ENCODE data around the gene TMEM231. TPM values are rescaled to one million over a fixed set of nuclear protein-coding genes. Genes with fewer than 3 reads are reported as not detected.

Gene TMEM231
- total RNA-seq (1 to 10 TPM; 1.5 to 3.0 (median 2.1) TPM), total RNA-seq (1.6 to 4.2 (median 2.7) reads per million in 29 experiments)
- 2.7 TPM for total RNA-seq (2013)

GRCh38 chr16:75555707-75556430 lies at the start of gene TMEM231:
TMEM231 (minus strand) TSS chr16:75556252; CDS start chr16:75556209, 43 bp downstream.
- Histone ChIP-seq H3K27ac (ENCODE audit: low read length) (peak within 1 kb of the TSS; percentile 66), H3K4me1 (ENCODE audit: control insufficient read depth in 1 of 2, extremely low read depth in 1 of 2, insufficient read depth in 2 of 2, low read length in 2 of 2) (peaks cover 3 to 15% of the 10 kb centered on the region in 2 experiments), H3K27me3 (replicated peaks in 1 of 2; ENCODE audit: control insufficient read depth in 2 of 2, extremely low read depth in 1 of 2, insufficient read depth in 2 of 2, low read length in 1 of 2) (peaks cover 0 to 4% of the 10 kb centered on the region in 2 experiments), H3K9me3 (no peaks in the 10 kb centered on the region), H3K4me3 (ENCODE audit: control insufficient read depth in 1 of 2, extremely low read depth in 1 of 2, low read length in 1 of 2) (peak within 1 kb of the TSS; percentile 61 to 70), H3K36me3 (ENCODE audit: control insufficient read depth in 2 of 2, extremely low read depth in 1 of 2, insufficient read depth in 1 of 2, low read length in 1 of 2) (no peaks in the 10 kb centered on the region)
- POLR2A ChIA-PET = interaction anchor here (0.5 to 1.2 kb wide), 9 partner anchors 9 to 176 kb away, joined by 3 to 10 read pairs (median 4); partner anchors contain the start of genes KARS1 (in 2 of the 2), TERF2IP (in 2 of the 2) and GABARAPL2 (in 1 of the 2)
- DNase-seq = peak; percentile 90 to 98 (median 96)
- under 1% methylated on average over 73 of the region's 75 CpGs for WGBS (ENCODE audit: insufficient coverage)
- no peaks in the 10 kb centered on the region for H3K9me3 Mint-ChIP-seq
- peak within 1 kb of the TSS; percentile 83 to 89 (median 88) for H3K4me3 Mint-ChIP-seq
- peak; percentile 96 to 98 (median 97) for ATAC-seq (replicated peaks in 1 of 4)
- H3K27ac Mint-ChIP-seq = peak within 1 kb of the TSS; percentile 87 to 89
- peaks cover 3 to 12% of the 10 kb centered on the region in 2 donors for H3K27me3 Mint-ChIP-seq
- CTCF ChIA-PET = interaction anchor here (0.6 to 1.9 kb wide), 10 partner anchors 9 to 122 kb away, joined by 3 to 22 read pairs (median 5); partner anchors contain the start of gene GABARAPL2 (in 1 of the 2)
- no peaks in the 10 kb centered on the region for H3K36me3 Mint-ChIP-seq
- peaks cover 8 to 12% (median 12%) of the 10 kb centered on the region in 3 donors for H3K4me1 Mint-ChIP-seq

GRCh38 chr16:75603241-75603640 lies 47.2 kb upstream of the TMEM231 start:
- H3K36me3 ChIP-seq (ENCODE audit: control insufficient read depth in 2 of 2, extremely low read depth in 1 of 2, insufficient read depth in 1 of 2, low read length in 1 of 2) = peaks cover 24 to 66% of the 10 kb centered on the region in 2 donors
- Mint-ChIP-seq H3K4me3 (no peak overlapping the region), H3K27me3 (no peaks in the 10 kb centered on the region), H3K36me3 (peaks cover 58% of the 10 kb centered on the region), H3K27ac (no peak overlapping the region), H3K4me1 (peaks cover 0 to 5% (median 2%) of the 10 kb centered on the region in 3 donors), H3K9me3 (peaks cover 0 to 10% (median 6%) of the 10 kb centered on the region in 3 donors)
- POLR2A ChIA-PET = no interaction called here
- 88% methylated on average over 3 of the region's 4 CpGs for WGBS (ENCODE audit: insufficient coverage)
- CTCF ChIA-PET = no interaction called here
- H3K4me3 ChIP-seq (ENCODE audit: control insufficient read depth in 1 of 2, extremely low read depth in 1 of 2, low read length in 1 of 2) = no peak overlapping the region
- no peaks in the 10 kb centered on the region for H3K4me1 ChIP-seq (ENCODE audit: control insufficient read depth in 1 of 2, extremely low read depth in 1 of 2, insufficient read depth in 2 of 2, low read length in 2 of 2)
- H3K27ac ChIP-seq (ENCODE audit: low read length) = no peak overlapping the region
- peaks cover 2% of the 10 kb centered on the region for H3K9me3 ChIP-seq
- no peaks in the 10 kb centered on the region for H3K27me3 ChIP-seq (replicated peaks in 1 of 2; ENCODE audit: control insufficient read depth in 2 of 2, extremely low read depth in 1 of 2, insufficient read depth in 2 of 2, low read length in 1 of 2)
- ATAC-seq (replicated peaks in 1 of 4) = no peak
- DNase-seq = no peak

GRCh38 chr16:75599452-75600277 lies 43.6 kb upstream of the TMEM231 start:
- POLR2A ChIA-PET = no interaction called here

GRCh38 chr16:75593825-75594820 lies 38.1 kb upstream of the TMEM231 start:
- H3K9me3 Mint-ChIP-seq = peaks cover 0 to 5% (median 5%) of the 10 kb centered on the region in 3 donors
- no peak overlapping the region for H3K4me3 ChIP-seq (ENCODE audit: control insufficient read depth in 1 of 2, extremely low read depth in 1 of 2, low read length in 1 of 2)
- ChIA-PET CTCF (interaction anchor here in 1 of 2 donors (0.7 kb wide), 1 partner anchor 76 kb away, joined by 3 read pairs; no protein-coding TSS in a partner anchor), POLR2A (no interaction called here)
- WGBS (ENCODE audit: insufficient coverage) = 83% methylated on average over 9 of the region's 17 CpGs
- DNase-seq = no peak
- H3K4me1 Mint-ChIP-seq = peaks cover 7% of the 10 kb centered on the region in 3 donors
- no peaks in the 10 kb centered on the region for H3K9me3 ChIP-seq
- no peaks in the 10 kb centered on the region for H3K27me3 Mint-ChIP-seq
- peaks cover 33% of the 10 kb centered on the region for H3K36me3 Mint-ChIP-seq
- H3K27ac ChIP-seq (ENCODE audit: low read length) = no peak overlapping the region
- H3K4me3 Mint-ChIP-seq = no peak overlapping the region
- no peak for ATAC-seq (replicated peaks in 1 of 4)
- no peaks in the 10 kb centered on the region for H3K4me1 ChIP-seq (ENCODE audit: control insufficient read depth in 1 of 2, extremely low read depth in 1 of 2, insufficient read depth in 2 of 2, low read length in 2 of 2)
- peaks cover 9 to 18% of the 10 kb centered on the region in 2 donors for H3K36me3 ChIP-seq (ENCODE audit: control insufficient read depth in 2 of 2, extremely low read depth in 1 of 2, insufficient read depth in 1 of 2, low read length in 1 of 2)
- peak overlapping the region; percentile 5 to 14 for H3K27ac Mint-ChIP-seq
- H3K27me3 ChIP-seq (replicated peaks in 1 of 2; ENCODE audit: control insufficient read depth in 2 of 2, extremely low read depth in 1 of 2, insufficient read depth in 2 of 2, low read length in 1 of 2) = no peaks in the 10 kb centered on the region

More at GRCh38 chr16:75599452-75600277, 43.6 kb upstream of the TMEM231 start:
- H3K36me3 ChIP-seq (ENCODE audit: control insufficient read depth in 2 of 2, extremely low read depth in 1 of 2, insufficient read depth in 1 of 2, low read length in 1 of 2) = peaks cover 29 to 50% of the 10 kb centered on the region in 2 donors
- peaks cover 2% of the 10 kb centered on the region for H3K9me3 ChIP-seq
- peaks cover 5 to 16% (median 6%) of the 10 kb centered on the region in 3 donors for H3K9me3 Mint-ChIP-seq
- H3K4me1 Mint-ChIP-seq = peaks cover 2 to 3% (median 3%) of the 10 kb centered on the region in 3 donors
- no peaks in the 10 kb centered on the region for H3K27me3 Mint-ChIP-seq
- ATAC-seq (replicated peaks in 1 of 4) = no peak
- H3K4me3 ChIP-seq (ENCODE audit: control insufficient read depth in 1 of 2, extremely low read depth in 1 of 2, low read length in 1 of 2) = no peak overlapping the region
- 92% methylated on average over 2 of the region's 6 CpGs for WGBS (ENCODE audit: insufficient coverage)
- H3K27ac ChIP-seq (ENCODE audit: low read length) = no peak overlapping the region
- CTCF ChIA-PET = interaction anchor here in 1 of 2 donors (0.6 kb wide), 1 partner anchor 1043 kb away, joined by 3 read pairs; no protein-coding TSS in a partner anchor
- peaks cover 58% of the 10 kb centered on the region for H3K36me3 Mint-ChIP-seq
- no peak overlapping the region for H3K27ac Mint-ChIP-seq
- H3K27me3 ChIP-seq (replicated peaks in 1 of 2; ENCODE audit: control insufficient read depth in 2 of 2, extremely low read depth in 1 of 2, insufficient read depth in 2 of 2, low read length in 1 of 2) = no peaks in the 10 kb centered on the region
- DNase-seq = no peak
- H3K4me1 ChIP-seq (ENCODE audit: control insufficient read depth in 1 of 2, extremely low read depth in 1 of 2, insufficient read depth in 2 of 2, low read length in 2 of 2) = no peaks in the 10 kb centered on the region
- no peak overlapping the region for H3K4me3 Mint-ChIP-seq

GRCh38 chr16:75593308-75593707 lies 37.3 kb upstream of the TMEM231 start:
- H3K4me3 ChIP-seq (ENCODE audit: control insufficient read depth in 1 of 2, extremely low read depth in 1 of 2, low read length in 1 of 2) = no peak overlapping the region
- ChIA-PET CTCF (no interaction called here), POLR2A (no interaction called here)
- WGBS (ENCODE audit: insufficient coverage) = 89% methylated on average over 3 of the region's 6 CpGs
- H3K9me3 Mint-ChIP-seq = peaks cover 0 to 5% (median 5%) of the 10 kb centered on the region in 3 donors
- peaks cover 7% of the 10 kb centered on the region in 3 donors for H3K4me1 Mint-ChIP-seq
- H3K27me3 ChIP-seq (replicated peaks in 1 of 2; ENCODE audit: control insufficient read depth in 2 of 2, extremely low read depth in 1 of 2, insufficient read depth in 2 of 2, low read length in 1 of 2) = no peaks in the 10 kb centered on the region
- peaks cover 5 to 18% of the 10 kb centered on the region in 2 donors for H3K36me3 ChIP-seq (ENCODE audit: control insufficient read depth in 2 of 2, extremely low read depth in 1 of 2, insufficient read depth in 1 of 2, low read length in 1 of 2)
- no peaks in the 10 kb centered on the region for H3K4me1 ChIP-seq (ENCODE audit: control insufficient read depth in 1 of 2, extremely low read depth in 1 of 2, insufficient read depth in 2 of 2, low read length in 2 of 2)
- H3K36me3 Mint-ChIP-seq = peaks cover 35% of the 10 kb centered on the region
- H3K4me3 Mint-ChIP-seq = no peak overlapping the region
- no peak overlapping the region for H3K27ac ChIP-seq (ENCODE audit: low read length)
- H3K27ac Mint-ChIP-seq = no peak overlapping the region
- no peak for DNase-seq
- no peak for ATAC-seq (replicated peaks in 1 of 4)
- no peaks in the 10 kb centered on the region for H3K27me3 Mint-ChIP-seq
- H3K9me3 ChIP-seq = no peaks in the 10 kb centered on the region
